GM12892 (cell line): ENCODE measurements around the gene PCSK1.

Source experiments
- DNase-seq: peaks from one replicate; pipeline ENCODE4 v3.0.0; 2011; ENCODE audit not compliant: insufficient read length
- FAIRE-seq: peaks from 2 replicates; lab custom pipeline; 2011; peaks lifted over from hg19 to GRCh38; lab: Jason Lieb, UNC
- POLR2A ChIP-seq: IDR thresholded peaks from 2 replicates; pipeline ENCODE4 v1.6.1; 2011; ENCODE audit warnings: low read depth, low read length, control low read depth
- POLR2AphosphoS5 ChIP-seq: IDR thresholded peaks from 2 replicates; pipeline ENCODE4 v1.6.1; 2011; ENCODE audit warnings: low read depth, low read length, control low read depth
- TAF1 ChIP-seq: IDR thresholded peaks from 2 replicates; pipeline ENCODE4 v1.6.1; 2011; ENCODE audit warnings: low read depth, mild to moderate bottlenecking, control low read depth, low read length, borderline replicate concordance

Gene PCSK1

GRCh38 chr5:96354237-96354636, 78.8 kb downstream of the PCSK1 start:
- FAIRE-seq (no peak), DNase-seq (no peak)
- no peak for TF ChIP-seq TAF1
- TF ChIP-seq POLR2A = no peak
- no peak for TF ChIP-seq POLR2AphosphoS5

GRCh38 chr5:96353220-96353619, 79.8 kb downstream of the PCSK1 start:
- no peak for DNase-seq
- no peak for FAIRE-seq
- no peak for TF ChIP-seq TAF1
- no peak for TF ChIP-seq POLR2AphosphoS5
- TF ChIP-seq POLR2A = no peak

- TF ChIP-seq TAF1 = no peak
- TF ChIP-seq POLR2AphosphoS5 = no peak
- TF ChIP-seq POLR2A = no peak
- DNase-seq = no peak
- no peak for FAIRE-seq
These were observed 82.4 kb downstream of the PCSK1 start for GRCh38 chr5:96350678-96351077.

GRCh38 chr5:96348536-96348935, 84.5 kb downstream of the PCSK1 start:
- TF ChIP-seq POLR2A (no peak), POLR2AphosphoS5 (no peak), TAF1 (no peak)
- FAIRE-seq = no peak
- DNase-seq = no peak

- TF ChIP-seq POLR2AphosphoS5 = no peak
- no peak for TF ChIP-seq TAF1
- TF ChIP-seq POLR2A = no peak
- no peak for FAIRE-seq
These were observed 85.4 kb downstream of the PCSK1 start for GRCh38 chr5:96347502-96348292.

GRCh38 chr5:96344678-96345577, 88.1 kb downstream of the PCSK1 start:
- peak; percentile 89 for FAIRE-seq
- no peak for DNase-seq
- no peak for TF ChIP-seq POLR2A
- TF ChIP-seq POLR2AphosphoS5 = no peak
- TF ChIP-seq TAF1 = no peak

More at GRCh38 chr5:96347502-96348292, 85.4 kb downstream of the PCSK1 start:
- no peak for DNase-seq

- DNase-seq (no peak), FAIRE-seq (no peak)
- TF ChIP-seq POLR2AphosphoS5 (no peak), TAF1 (no peak), POLR2A (no peak)
These were observed 90.0 kb downstream of the PCSK1 start for GRCh38 chr5:96343094-96343493.

- TF ChIP-seq POLR2A (no peak), POLR2AphosphoS5 (no peak), TAF1 (no peak)
- FAIRE-seq (no peak), DNase-seq (no peak)
These were observed 90.5 kb downstream of the PCSK1 start for GRCh38 chr5:96342581-96342980.
